H9 (cell line): Measurements from ENCODE around the gene DUSP28. TPM values are rescaled to one million over a fixed set of nuclear protein-coding genes. Genes with fewer than 3 reads are reported as not detected.

Experiments used
- DNase-seq: peaks from one replicate; pipeline ENCODE4 v3.0.0-alpha.2; 2017
- H2AFZ ChIP-seq: one replicate; pipeline ENCODE4 v1.6.1; 2013; ENCODE audit warnings: mild to moderate bottlenecking, low read length, control low read depth, moderate library complexity
- H2AK5ac ChIP-seq: 2 replicates; pipeline ENCODE4 v1.6.1; 2013; ENCODE audit warnings: low read length, control low read depth, mixed read lengths; ENCODE audit not compliant: insufficient read length
- H2BK120ac ChIP-seq: one replicate; pipeline ENCODE4 v1.6.1; 2013; ENCODE audit warnings: low read depth, mild to moderate bottlenecking, low read length, control low read depth, inconsistent platforms; ENCODE audit not compliant: poor library complexity, severe bottlenecking
- H2BK12ac ChIP-seq: 2 replicates; pipeline ENCODE4 v1.6.1; 2013; ENCODE audit warnings: low read length, control low read depth, mixed read lengths, low read depth; ENCODE audit not compliant: insufficient read length
- H2BK15ac ChIP-seq: 2 replicates; pipeline ENCODE4 v1.6.1; 2013; ENCODE audit warnings: low read depth, low read length, control low read depth
- H2BK20ac ChIP-seq: one replicate; pipeline ENCODE4 v1.6.1; 2013; ENCODE audit warnings: low read depth, mild to moderate bottlenecking, low read length, control low read depth, inconsistent platforms; ENCODE audit not compliant: poor library complexity, severe bottlenecking
- H2BK5ac ChIP-seq: 2 replicates; pipeline ENCODE4 v1.6.1; 2013; ENCODE audit warnings: low read length, control low read depth, mixed read lengths; ENCODE audit not compliant: insufficient read length
- H3K14ac ChIP-seq: 2 replicates; pipeline ENCODE4 v1.6.1; 2013; ENCODE audit warnings: low read length, control low read depth; ENCODE audit not compliant: insufficient read depth
- H3K18ac ChIP-seq: 2 replicates; pipeline ENCODE4 v1.6.1; 2013; ENCODE audit warnings: low read depth, mild to moderate bottlenecking, mixed read lengths, low read length, control low read depth; ENCODE audit not compliant: insufficient read length
- H3K23ac ChIP-seq: 2 replicates; pipeline ENCODE4 v1.6.1; 2013; ENCODE audit warnings: low read length, control low read depth, mixed read lengths, low read depth; ENCODE audit not compliant: insufficient read length
- H3K23me2 ChIP-seq: 2 replicates; pipeline ENCODE4 v1.6.1; 2013; ENCODE audit warnings: low read depth, mild to moderate bottlenecking, mixed read lengths, low read length, control low read depth; ENCODE audit not compliant: insufficient read length, poor library complexity, severe bottlenecking
- H3K27ac ChIP-seq: 2 replicates; pipeline ENCODE4 v1.5.1; 2013; ENCODE audit warnings: low read length, control low read depth, mixed read lengths, low read depth; ENCODE audit not compliant: insufficient read length
- H3K27me3 ChIP-seq: 2 replicates; pipeline ENCODE4 v1.6.1; 2013; ENCODE audit warnings: low read length, control low read depth, inconsistent platforms; ENCODE audit not compliant: insufficient read depth
- H3K4ac ChIP-seq: 2 replicates; pipeline ENCODE4 v1.6.1; 2013; ENCODE audit warnings: low read depth, mild to moderate bottlenecking, control low read depth, inconsistent platforms, low read length, moderate library complexity
- H3K4me1 ChIP-seq: 2 replicates; pipeline ENCODE4 v1.6.1; 2013; ENCODE audit warnings: low read length, control low read depth, inconsistent platforms; ENCODE audit not compliant: insufficient read depth
- H3K4me2 ChIP-seq: 2 replicates; pipeline ENCODE4 v1.6.1; 2013; ENCODE audit warnings: low read length, control low read depth, mixed read lengths; ENCODE audit not compliant: insufficient read length, insufficient read depth
- H3K56ac ChIP-seq: 2 replicates; pipeline ENCODE4 v1.6.1; 2013; ENCODE audit warnings: low read depth, mild to moderate bottlenecking, mixed read lengths, low read length, control low read depth; ENCODE audit not compliant: insufficient read length
- H3K79me1 ChIP-seq: 2 replicates; pipeline ENCODE4 v1.6.1; 2013; ENCODE audit warnings: low read depth, mild to moderate bottlenecking, moderate library complexity, low read length, control low read depth, inconsistent platforms; ENCODE audit not compliant: insufficient read depth, poor library complexity, severe bottlenecking
- H3K79me2 ChIP-seq: 2 replicates; pipeline ENCODE4 v1.6.1; 2013; ENCODE audit warnings: low read length, control low read depth, inconsistent platforms; ENCODE audit not compliant: insufficient read depth
- H3K9ac ChIP-seq: 2 replicates; pipeline ENCODE4 v1.6.1; 2013; ENCODE audit warnings: low read length, control low read depth, mixed read lengths; ENCODE audit not compliant: insufficient read length; ENCODE audit errors: extremely low read depth
- H3K9me3 ChIP-seq: one replicate; pipeline ENCODE4 v1.6.1; 2013; ENCODE audit warnings: low read depth, low read length, inconsistent platforms; ENCODE audit not compliant: control insufficient read depth
- H3T11ph ChIP-seq: one replicate; pipeline ENCODE4 v1.6.1; 2013; ENCODE audit warnings: mild to moderate bottlenecking, low read length, control low read depth, inconsistent platforms
- H4K20me1 ChIP-seq: one replicate; pipeline ENCODE4 v1.6.1; 2013; ENCODE audit not compliant: control insufficient read depth, insufficient read length, insufficient read depth
- H4K5ac ChIP-seq: 2 replicates; pipeline ENCODE4 v1.6.1; 2013; ENCODE audit warnings: low read depth, mild to moderate bottlenecking, mixed read lengths, low read length, control low read depth; ENCODE audit not compliant: insufficient read length
- H4K8ac ChIP-seq: replicated peaks from 2 replicates; pipeline ENCODE4 v1.6.1; 2013; ENCODE audit warnings: low read length, control low read depth, mixed read lengths, low read depth; ENCODE audit not compliant: insufficient read length
- H4K91ac ChIP-seq: 2 replicates; pipeline ENCODE4 v1.6.1; 2013; ENCODE audit warnings: low read depth, mild to moderate bottlenecking, moderate library complexity, mixed read lengths, low read length, control low read depth; ENCODE audit not compliant: insufficient read length
- H3K27ac Mint-ChIP-seq, 3 experiments: 2 replicates in 2 of 3; 3 replicates in 1 of 3; pipeline ENCODE4 v1.8.0; 2020 to 2021; ENCODE audit warnings: mixed read lengths in 3 of 3, mild to moderate bottlenecking in 1 of 3, moderate library complexity in 1 of 3
- H3K27me3 Mint-ChIP-seq: 2 replicates; pipeline ENCODE4 v1.8.0; 2021; ENCODE audit warnings: low read depth, mild to moderate bottlenecking, moderate library complexity, mixed read lengths
- H3K36me3 Mint-ChIP-seq, 3 experiments: 2 replicates in 2 of 3; 3 replicates in 1 of 3; pipeline ENCODE4 v1.8.0; 2020 to 2021; ENCODE audit warnings: low read depth in 3 of 3, mixed read lengths in 3 of 3; ENCODE audit not compliant: insufficient read depth in 1 of 3
- H3K4me1 Mint-ChIP-seq, 2 experiments: 2 replicates each; pipeline ENCODE4 v1.8.0; 2020; ENCODE audit warnings: mixed read lengths in 2 of 2
- H3K4me3 Mint-ChIP-seq, 2 experiments: 2 replicates in 1 of 2; 3 replicates in 1 of 2; pipeline ENCODE4 v1.8.0; 2020 to 2021; ENCODE audit warnings: mild to moderate bottlenecking in 2 of 2, mixed read lengths in 2 of 2, moderate library complexity in 1 of 2
- H3K9me3 Mint-ChIP-seq, 2 experiments: 2 replicates in 1 of 2; 3 replicates in 1 of 2; pipeline ENCODE4 v1.8.0; 2020; ENCODE audit warnings: mild to moderate bottlenecking in 2 of 2, mixed read lengths in 2 of 2, moderate library complexity in 1 of 2
- WGBS: extraction: QIAGEN DNeasy Blood & Tissue Kit; methylation state at CpG from one replicate; pipeline ENCODE4 v1.1.7; 2013; ENCODE audit warnings: missing lambda C conversion rate, low lambda C conversion rate, mixed read lengths; ENCODE audit not compliant: insufficient read length; ENCODE audit errors: extremely low coverage; 5-methylcytosine and 5-hydroxymethylcytosine counted together
- total RNA-seq: library from RNA; stranded (reverse); gene quantifications from 2 replicates; pipeline ENCODE4 v1.2.1, GENCODE V29; 2021
- TF ChIP-seq, protein P1 (sequence below): fragments of 200-600 bp; sonication (generic); conservative IDR thresholded peaks from 3 replicates; pipeline ENCODE4 v1.8.0; 2021; ENCODE audit warnings: antibody characterized with exemption, mild to moderate bottlenecking

DUSP28 gene
- total RNA-seq, 1 experiment from 2014 or later: 1.6 TPM

- Histone ChIP-seq H3K14ac (no peak overlapping the region), H4K5ac (no peak overlapping the region), H2BK12ac (no peak overlapping the region), H3K79me1 (no peaks in the 10 kb centered on the region), H3K18ac (no peak overlapping the region), H3K27ac (no peak overlapping the region), H2BK20ac (no peak overlapping the region), H2AK5ac (no peak overlapping the region), H2AFZ (no peak overlapping the region), H4K20me1 (no peaks in the 10 kb centered on the region), H2BK120ac (no peak overlapping the region), H3K23me2 (peaks cover 11% of the 10 kb centered on the region), H3K4me2 (no peak overlapping the region), H3K4me1 (peaks cover 2% of the 10 kb centered on the region; the same call in 1 of the 2 replicates), H3K27me3 (peaks cover 20% of the 10 kb centered on the region), H3K4ac (no peak overlapping the region), H3K9me3 (no peaks in the 10 kb centered on the region), H3K79me2 (no peaks in the 10 kb centered on the region; the same call in 1 of the 2 replicates), H4K91ac (no peak overlapping the region), H3K23ac (no peak overlapping the region), H2BK5ac (no peak overlapping the region), H2BK15ac (no peak overlapping the region), H3K56ac (no peak overlapping the region), H3T11ph (no peak overlapping the region), H3K9ac (no peak overlapping the region), H4K8ac (no peak overlapping the region)
- TF ChIP-seq, protein P1, sequence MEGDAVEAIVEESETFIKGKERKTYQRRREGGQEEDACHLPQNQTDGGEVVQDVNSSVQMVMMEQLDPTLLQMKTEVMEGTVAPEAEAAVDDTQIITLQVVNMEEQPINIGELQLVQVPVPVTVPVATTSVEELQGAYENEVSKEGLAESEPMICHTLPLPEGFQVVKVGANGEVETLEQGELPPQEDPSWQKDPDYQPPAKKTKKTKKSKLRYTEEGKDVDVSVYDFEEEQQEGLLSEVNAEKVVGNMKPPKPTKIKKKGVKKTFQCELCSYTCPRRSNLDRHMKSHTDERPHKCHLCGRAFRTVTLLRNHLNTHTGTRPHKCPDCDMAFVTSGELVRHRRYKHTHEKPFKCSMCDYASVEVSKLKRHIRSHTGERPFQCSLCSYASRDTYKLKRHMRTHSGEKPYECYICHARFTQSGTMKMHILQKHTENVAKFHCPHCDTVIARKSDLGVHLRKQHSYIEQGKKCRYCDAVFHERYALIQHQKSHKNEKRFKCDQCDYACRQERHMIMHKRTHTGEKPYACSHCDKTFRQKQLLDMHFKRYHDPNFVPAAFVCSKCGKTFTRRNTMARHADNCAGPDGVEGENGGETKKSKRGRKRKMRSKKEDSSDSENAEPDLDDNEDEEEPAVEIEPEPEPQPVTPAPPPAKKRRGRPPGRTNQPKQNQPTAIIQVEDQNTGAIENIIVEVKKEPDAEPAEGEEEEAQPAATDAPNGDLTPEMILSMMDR: no peak
- no CpG with 5 or more reads among the region's 18 CpGs for WGBS
- H3K4me3 Mint-ChIP-seq: no peak overlapping the region; a peak in 1 of 5 replicates
- no peak overlapping the region for H3K27ac Mint-ChIP-seq
- no peak for DNase-seq
- peaks cover 0 to 2% (median 0%) of the 10 kb centered on the region in 3 experiments; a peak in 1 of 7 replicates for H3K36me3 Mint-ChIP-seq
- peaks cover 8 to 9% of the 10 kb centered on the region in 2 experiments for H3K4me1 Mint-ChIP-seq
- H3K27me3 Mint-ChIP-seq: peaks cover 24% of the 10 kb centered on the region
- no peaks in the 10 kb centered on the region for H3K9me3 Mint-ChIP-seq
These were observed 11.3 kb downstream of the DUSP28 start for GRCh38 chr2:240571314-240571973.
